ENCODE measurements around the gene PJVK.
"Not testable (repeated sequence)": the region's sequence is repeated elsewhere in the genome, so short reads cannot be mapped to it uniquely, and the experiment has no call there.

PJVK gene

DNA sequence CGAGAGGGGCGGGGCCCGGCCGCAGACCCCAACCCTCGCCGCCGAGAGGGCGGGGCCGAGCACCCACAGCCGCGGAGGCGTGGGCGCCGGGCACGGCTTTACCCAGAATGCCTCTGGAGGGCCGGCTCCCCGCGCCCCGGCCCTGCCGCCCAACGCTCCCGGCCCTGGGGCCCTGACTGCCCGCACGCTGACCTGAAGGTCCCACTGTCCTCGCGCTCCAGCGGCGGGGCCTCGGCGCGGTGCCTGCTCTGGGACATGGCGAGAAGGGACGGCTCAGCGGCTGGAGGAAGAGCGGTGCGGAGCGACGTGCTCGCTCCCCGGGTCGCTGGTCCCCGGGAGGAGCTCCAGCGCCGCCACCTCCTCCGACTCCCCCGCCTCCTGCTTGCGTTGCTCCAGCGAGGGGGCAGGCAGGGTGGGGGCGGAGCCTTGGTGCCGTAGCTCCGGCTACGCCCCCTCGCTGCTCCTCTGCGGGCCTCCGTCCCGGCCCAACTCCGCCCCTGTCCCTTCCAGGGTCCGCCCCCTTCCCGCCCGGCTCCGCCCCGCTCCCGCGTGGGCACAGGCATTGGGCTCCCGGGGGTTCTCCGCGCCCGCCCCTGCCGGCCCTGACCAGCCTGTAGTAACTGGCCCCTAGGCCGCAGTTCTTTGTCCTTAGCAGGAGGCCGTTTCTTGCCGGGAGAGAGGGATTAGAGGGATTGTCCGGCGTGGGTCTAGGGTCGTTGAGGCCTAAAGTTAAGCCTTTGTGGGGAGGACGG, at the start of gene PJVK, which contains the start of gene PRKRA:
TSS of gene PJVK (plus strand) at position 605 of the 752 bp plus-strand sequence. CDS start 2,032 bp downstream, outside the sequence.
TSS of gene PRKRA (minus strand) at position 402 of the 752 bp plus-strand sequence. CDS start at position 257, 145 bp downstream.
- DNase-seq (ENCODE audit: low read depth): peak; percentile 88
- peak within 1 kb of the TSS; percentile 89 for H3K4me3 ChIP-seq (ENCODE audit: control insufficient read depth, low read depth, low read length)
- TF ChIP-seq, protein P1, sequence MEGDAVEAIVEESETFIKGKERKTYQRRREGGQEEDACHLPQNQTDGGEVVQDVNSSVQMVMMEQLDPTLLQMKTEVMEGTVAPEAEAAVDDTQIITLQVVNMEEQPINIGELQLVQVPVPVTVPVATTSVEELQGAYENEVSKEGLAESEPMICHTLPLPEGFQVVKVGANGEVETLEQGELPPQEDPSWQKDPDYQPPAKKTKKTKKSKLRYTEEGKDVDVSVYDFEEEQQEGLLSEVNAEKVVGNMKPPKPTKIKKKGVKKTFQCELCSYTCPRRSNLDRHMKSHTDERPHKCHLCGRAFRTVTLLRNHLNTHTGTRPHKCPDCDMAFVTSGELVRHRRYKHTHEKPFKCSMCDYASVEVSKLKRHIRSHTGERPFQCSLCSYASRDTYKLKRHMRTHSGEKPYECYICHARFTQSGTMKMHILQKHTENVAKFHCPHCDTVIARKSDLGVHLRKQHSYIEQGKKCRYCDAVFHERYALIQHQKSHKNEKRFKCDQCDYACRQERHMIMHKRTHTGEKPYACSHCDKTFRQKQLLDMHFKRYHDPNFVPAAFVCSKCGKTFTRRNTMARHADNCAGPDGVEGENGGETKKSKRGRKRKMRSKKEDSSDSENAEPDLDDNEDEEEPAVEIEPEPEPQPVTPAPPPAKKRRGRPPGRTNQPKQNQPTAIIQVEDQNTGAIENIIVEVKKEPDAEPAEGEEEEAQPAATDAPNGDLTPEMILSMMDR (IDR thresholded peaks at IDR 0.05; ENCODE audit: control insufficient read depth, insufficient read depth, low read depth, low read length, missing control alignments): no peak

DNA sequence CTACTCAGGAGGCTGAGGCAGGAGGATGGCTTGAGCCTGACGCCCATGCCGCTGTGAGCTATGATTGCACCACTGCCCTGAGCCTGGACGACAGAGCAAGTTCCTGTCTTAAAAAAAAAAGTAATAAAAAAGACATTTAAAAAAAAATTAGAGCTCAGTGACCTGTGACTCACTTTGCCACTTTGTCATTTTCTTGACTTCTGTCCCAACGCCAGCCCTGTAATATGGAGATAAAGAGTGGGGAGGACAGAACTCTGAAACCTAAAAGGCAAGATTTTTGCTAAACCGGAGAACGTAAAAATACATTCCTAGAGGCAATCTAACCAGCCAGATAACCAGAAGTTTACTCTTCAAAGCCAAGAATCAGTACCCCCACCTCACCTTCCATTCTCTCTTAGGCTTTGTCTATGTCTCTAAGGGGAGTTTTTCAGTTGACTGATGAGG, 49.2 kb upstream of the PJVK start:
- no peak overlapping the region for H3K4me3 ChIP-seq (ENCODE audit: control insufficient read depth, low read depth, low read length)
- DNase-seq (ENCODE audit: low read depth): no peak
- TF ChIP-seq, protein P1 (IDR thresholded peaks at IDR 0.05; ENCODE audit: control insufficient read depth, insufficient read depth, low read depth, low read length, missing control alignments): no peak

- no peak for DNase-seq (ENCODE audit: low read depth)
- TF ChIP-seq, protein P1 (IDR thresholded peaks at IDR 0.05; ENCODE audit: control insufficient read depth, insufficient read depth, low read depth, low read length, missing control alignments): no peak
- H3K4me3 ChIP-seq (ENCODE audit: control insufficient read depth, low read depth, low read length): no peak overlapping the region
These were observed 47.4 kb upstream of the PJVK start for GRCh38 chr2:178403671-178404306.

- peak; percentile 59 for DNase-seq (ENCODE audit: low read depth)
- TF ChIP-seq, protein P1 (IDR thresholded peaks at IDR 0.05; ENCODE audit: control insufficient read depth, insufficient read depth, low read depth, low read length, missing control alignments): no peak
- no peak overlapping the region for H3K4me3 ChIP-seq (ENCODE audit: control insufficient read depth, low read depth, low read length)
These were observed 46.8 kb upstream of the PJVK start for GRCh38 chr2:178404368-178404767.

GRCh38 chr2:178409261-178409660, 41.9 kb upstream of the PJVK start:
- no peak overlapping the region for H3K4me3 ChIP-seq (ENCODE audit: control insufficient read depth, low read depth, low read length)
- no peak for DNase-seq (ENCODE audit: low read depth)
- TF ChIP-seq, protein P1 (IDR thresholded peaks at IDR 0.05; ENCODE audit: control insufficient read depth, insufficient read depth, low read depth, low read length, missing control alignments): no peak

DNA sequence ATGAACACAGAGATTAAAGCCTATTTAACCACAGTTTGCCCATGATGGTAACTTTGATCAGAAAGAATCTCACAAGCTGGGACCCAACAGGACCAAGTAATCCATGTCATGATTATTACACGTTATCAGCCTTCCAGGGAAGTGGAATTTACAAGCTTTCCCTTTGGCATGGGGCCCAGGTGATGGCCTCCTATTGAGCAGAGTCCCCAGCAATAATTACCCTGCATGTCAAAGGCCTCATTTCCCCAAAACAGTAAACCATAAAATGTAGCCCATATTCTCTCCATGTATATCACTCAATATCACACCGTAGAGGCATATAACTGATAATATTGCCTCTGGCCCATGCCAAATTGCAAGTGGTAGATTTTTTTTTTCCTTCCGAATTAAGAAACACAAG, 39.1 kb upstream of the PJVK start:
- TF ChIP-seq, protein P1 (IDR thresholded peaks at IDR 0.05; ENCODE audit: control insufficient read depth, insufficient read depth, low read depth, low read length, missing control alignments): no peak
- H3K4me3 ChIP-seq (ENCODE audit: control insufficient read depth, low read depth, low read length): no peak overlapping the region
- no peak for DNase-seq (ENCODE audit: low read depth)

DNA sequence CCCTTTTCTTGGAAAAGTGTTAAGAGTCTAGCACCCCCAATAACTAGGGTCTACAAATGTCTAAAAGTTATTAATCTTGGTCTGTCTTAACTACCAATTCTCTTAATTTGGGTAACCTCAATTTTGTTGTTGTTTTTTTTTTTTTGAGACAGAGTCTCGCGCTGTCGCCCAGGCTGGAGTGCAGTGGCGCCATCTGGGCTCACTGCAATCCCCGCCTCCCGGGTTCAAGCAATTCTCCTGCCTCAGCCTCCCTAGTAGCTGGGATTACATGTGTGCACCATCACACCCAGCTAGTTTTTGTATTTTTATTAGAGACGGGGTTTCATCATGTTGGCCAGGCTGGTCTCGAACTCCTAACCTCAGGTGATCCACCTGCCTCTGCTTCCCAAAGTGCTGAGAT, 38.7 kb upstream of the PJVK start:
- not testable (repeated sequence) for H3K4me3 ChIP-seq (ENCODE audit: control insufficient read depth, low read depth, low read length)

More for the DNA sequence above, 38.7 kb upstream of the PJVK start:
- DNase-seq (ENCODE audit: low read depth): not testable (repeated sequence)

All from AG09309 (cell line).